ENCODE measurements around the gene S100PBP.

Gene S100PBP

DNA sequence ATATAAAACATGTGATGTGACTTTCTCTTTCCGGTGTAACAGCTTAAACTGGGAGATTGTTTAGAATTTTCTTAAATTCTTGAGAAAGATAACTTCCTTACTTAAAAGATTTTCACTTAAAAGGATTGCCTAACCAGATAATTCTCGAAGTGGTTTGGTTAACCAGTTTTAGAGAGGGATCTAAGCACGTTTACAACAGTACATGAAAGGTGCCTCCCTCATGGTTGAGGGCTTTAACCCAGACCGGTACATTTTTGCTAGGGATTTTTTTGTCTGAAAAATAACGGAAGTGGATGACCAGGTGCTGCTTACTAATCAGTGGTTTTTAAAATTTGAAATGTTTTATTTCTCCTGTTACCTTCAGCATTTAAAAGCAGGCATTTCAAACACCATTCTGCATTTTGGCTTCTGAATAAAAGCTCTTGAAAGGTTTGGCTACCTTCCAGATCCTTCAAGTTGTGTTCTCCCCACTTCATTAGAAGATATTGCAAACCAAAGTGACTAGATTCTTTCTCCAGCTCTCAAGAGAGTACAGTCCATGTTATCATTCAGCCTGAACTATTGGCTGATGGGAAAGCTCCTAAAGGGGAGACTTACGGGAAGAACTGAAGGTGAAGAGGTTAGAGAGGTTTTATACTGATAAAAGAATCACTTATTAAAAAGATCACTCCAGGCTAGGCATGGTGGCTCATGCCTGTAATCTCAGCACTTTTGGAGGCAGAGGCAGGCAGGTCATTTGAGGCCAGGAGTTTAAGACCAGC is 12.8 kb downstream of the S100PBP start:
- no peak for DNase-seq

DNA sequence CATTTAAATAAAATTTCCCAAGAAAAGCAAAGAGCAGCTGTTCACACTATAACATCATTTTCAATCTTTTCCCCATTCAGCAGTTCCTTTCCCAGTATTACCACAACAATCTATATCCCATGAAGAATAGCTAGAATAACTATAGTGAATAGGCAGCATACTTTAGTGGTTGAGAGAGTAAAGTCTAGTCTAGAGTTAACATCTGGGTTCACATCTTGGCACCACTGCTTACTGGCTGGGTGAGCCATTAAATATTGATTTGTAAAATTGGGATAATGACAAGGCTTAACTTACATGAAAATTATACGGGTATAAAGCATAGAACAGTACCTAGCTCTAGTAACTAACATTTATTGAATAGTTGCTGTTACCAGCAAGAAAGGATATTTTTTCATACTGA is 14.4 kb downstream of the S100PBP start:
- DNase-seq = no peak

DNA sequence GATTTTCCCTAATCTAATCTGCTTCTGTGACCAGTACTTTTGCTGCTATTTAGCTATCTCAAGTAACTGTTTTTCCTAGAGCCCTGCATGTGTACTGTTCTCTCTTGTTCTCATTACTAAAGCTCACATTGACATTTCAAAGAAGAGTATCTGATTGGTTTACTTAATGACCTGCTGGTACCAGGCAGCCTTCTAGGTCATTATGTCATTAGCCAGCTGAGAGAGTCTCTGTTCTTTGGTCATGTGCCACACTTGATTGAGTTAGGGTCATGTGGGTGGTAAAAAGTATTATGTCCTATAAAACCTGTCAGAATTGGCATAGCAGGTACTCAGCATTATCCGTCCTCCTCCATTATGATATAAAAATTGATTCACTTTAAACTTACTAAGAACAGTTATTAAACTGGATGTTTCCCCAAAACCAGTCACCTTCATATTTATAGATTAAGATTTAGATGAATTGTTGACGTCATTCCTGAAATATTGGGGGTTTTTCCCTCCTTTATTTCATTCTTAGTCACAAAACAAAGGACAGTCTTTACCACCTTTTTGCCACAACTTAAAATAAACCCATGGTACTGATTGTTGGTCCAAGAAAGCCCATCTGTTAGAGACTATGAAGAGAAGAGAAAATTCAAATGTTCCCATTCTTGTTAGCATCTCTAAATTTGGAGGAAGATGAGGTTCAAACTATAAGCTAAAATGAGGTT is 31.1 kb downstream of the S100PBP start:
- DNase-seq = no peak

DNA sequence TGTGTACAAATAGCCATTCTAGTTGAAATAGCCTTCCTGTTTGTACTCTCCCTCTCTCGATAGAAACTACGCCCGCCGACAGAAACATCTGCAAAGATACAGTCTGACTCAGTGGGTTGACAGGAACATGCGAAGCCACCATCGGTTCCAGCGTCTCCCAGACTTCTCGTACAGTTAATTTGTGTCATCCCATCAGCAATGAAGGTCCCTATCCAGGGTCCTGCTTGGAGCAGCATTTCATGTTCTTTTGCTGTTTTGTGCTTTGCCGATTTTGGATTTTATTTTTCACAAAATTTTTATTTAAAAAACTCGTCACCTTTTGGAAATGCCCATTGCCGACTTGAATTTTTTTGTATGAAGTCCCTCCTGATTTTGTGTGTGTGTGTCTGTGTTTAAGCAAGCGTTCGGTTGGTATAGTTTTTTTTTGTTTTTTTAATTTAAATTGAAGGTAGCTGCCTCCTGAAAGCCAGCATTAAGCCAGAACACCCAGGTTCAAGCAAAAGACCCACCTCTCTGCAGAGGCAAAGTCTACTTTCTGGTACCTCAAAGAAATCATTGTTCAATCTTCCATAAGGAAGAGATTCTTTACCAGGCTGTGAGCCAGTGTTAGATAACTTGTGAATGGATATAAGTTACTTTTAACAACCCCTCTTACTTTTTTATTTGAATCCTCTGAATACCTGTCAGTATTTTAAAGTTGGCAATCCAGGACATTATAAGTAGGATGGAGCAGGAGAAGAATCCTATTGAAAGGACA is 38.6 kb downstream of the S100PBP start:
- no peak for DNase-seq

DNA sequence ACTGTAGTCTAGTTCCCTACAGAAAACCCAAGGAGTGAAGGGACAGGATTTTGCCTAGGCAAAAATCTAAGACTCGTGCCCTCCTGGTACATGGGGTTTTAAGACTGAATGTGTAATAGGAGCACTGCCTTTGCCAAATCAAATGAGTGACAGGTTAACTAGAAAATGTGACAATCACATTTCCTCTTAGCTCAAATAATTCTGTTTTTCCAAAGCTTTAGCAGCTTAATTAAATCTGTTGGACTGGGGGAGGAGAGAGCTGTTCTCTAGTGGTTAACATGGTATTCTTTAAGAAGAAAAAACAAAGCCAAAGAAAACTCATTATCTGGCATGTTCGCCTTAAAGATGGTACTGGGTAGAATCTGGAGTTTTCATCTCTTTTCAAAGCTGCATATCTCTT is 40.7 kb downstream of the S100PBP start:
- DNase-seq = no peak

DNA sequence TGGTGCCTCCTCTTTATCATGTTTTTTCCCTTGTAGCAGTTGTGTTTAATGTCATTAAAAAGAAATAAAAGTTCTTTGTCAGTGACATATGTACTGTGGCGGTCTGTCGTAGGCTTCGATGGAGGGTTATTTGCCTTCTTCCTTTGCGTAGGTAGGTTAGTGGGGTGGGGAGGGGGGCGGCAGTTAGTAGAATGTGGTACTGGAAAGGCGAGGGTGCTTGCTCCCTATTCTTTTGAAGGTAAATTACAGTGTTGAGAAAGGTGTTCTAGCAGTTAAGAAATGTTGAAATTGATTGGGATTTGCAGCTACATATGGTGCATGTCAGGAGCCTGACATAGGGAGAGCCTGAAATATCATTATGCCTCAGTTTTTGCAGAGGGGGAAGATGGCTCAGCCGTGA is 41.3 kb downstream of the S100PBP start:
- DNase-seq = no peak

DNA sequence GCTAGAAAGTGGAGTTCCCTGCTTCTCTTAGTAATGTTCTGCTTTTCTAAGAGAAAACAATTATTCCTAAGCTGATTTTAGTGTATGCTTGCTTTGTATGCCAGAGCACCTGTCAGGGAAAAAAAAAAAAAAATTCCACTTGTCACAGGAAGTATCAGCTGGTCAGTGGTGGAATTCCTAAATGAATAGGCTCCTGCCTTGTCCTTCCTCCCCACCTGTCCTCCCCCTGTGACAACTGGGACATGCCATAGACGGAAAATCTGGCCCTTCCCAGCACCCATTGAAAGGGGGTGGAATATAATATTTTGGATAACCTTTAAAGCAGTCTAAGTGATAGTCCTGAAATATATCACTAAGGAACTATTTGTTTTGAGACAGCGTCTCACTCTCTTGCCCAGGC is 42.5 kb downstream of the S100PBP start:
- DNase-seq = no peak

DNA sequence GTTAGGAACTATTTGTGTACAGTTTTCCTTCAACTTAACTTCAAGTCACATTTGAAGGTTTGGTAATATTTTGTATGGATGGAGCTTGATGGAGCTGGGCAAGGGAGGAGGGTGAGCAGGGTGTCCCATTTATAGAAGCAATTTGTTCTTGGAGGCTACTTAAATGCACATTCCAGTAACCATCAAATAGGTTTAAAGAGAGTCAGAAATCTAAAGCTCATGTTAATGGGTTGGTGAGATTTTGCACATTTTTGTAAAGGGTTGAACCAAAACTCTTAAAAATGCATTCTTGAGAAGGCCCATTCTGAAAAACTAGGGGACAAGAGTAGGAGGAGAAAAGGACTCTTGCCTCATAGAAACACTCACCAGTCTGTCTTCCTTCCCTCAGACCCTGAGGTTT is 43.1 kb downstream of the S100PBP start:
- no peak for DNase-seq

DNA sequence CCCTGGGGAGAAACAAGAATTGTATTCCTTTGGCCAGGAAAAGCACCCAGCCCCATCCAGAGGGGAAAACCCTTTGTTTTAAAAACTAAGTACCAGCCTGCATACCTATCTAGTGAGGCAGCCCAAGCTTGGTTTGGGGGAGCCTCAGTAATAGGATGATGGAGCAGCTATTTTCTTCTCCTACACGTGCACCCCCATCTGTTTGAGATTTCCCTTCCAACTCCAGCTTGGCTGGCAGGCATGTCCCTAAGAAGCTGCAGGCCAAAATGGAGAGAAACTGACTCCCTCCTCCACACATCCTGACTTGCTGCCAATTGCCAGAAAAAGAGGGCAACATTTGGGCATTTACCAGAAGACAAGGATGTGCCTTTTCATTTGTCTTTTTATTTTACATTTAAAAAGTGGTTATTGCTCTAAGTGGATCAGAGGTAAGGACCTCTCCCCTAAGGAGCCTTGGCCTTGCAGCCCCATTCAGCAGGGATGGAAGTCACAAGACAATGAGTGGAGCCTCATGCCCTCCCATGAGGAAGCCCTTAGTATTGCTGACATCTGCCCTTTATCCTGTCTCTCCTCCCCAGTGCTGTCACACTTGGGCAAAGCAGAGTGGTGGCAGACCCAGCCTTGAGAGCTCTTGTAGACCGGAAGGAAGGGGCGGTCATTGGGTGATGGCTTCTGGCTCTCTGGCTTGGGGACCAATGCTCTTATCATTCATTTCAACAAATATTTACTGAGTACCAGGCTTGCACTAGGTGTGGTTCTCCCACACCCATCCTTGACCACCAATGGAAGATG is 44.6 kb downstream of the S100PBP start:
- DNase-seq = no peak

DNA sequence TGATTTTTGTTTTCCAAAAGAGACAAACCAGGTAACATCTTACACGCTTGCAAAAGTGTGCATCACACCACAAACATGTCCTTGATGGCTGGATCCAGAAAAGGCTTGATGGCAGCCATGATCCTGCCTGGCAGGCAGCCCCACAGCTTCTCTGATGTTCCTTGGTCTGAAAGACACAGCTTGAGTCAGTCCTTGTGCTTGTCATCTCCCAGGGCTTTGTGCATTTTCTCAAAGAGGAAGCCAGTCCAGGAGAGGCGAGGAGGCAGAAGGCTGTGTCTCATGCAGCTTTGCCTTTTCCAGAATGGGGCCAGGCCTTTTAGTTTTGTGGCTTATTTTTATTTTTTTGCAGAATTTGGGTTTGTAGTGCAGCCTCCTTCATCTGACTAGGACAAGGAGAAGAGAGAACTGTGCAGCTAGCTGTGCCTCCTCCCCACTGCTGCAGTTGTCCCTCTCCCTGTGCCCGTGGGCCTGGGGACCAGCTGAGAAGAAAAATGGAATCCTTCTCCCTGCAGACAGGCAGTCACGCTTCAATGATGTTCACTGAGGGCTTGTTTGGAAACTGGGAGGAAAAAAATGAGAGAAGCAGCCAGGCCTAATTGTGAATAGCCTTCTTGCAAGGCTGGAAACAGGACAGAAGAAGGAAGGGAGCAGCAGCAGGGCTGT is 45.9 kb downstream of the S100PBP start:
- DNase-seq = no peak

DNA sequence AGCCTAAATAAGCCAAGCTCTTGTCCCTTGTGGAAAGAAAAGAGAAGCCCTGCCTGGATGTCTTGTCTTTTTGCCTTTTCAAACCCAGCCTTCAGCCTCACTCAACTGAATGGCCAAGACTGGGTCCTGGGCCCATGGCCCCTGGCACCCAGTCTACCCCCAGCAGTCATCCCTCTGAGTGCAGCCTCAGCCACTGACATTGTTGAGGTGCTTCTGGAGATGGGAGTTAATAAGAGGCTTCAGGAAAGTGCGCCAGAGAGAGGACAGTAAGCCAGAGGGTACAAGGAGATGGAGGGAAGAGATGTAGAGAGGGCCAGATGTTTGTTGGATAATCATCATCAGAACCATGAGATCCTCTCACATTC is 46.4 kb downstream of the S100PBP start:
- no peak for DNase-seq

DNA sequence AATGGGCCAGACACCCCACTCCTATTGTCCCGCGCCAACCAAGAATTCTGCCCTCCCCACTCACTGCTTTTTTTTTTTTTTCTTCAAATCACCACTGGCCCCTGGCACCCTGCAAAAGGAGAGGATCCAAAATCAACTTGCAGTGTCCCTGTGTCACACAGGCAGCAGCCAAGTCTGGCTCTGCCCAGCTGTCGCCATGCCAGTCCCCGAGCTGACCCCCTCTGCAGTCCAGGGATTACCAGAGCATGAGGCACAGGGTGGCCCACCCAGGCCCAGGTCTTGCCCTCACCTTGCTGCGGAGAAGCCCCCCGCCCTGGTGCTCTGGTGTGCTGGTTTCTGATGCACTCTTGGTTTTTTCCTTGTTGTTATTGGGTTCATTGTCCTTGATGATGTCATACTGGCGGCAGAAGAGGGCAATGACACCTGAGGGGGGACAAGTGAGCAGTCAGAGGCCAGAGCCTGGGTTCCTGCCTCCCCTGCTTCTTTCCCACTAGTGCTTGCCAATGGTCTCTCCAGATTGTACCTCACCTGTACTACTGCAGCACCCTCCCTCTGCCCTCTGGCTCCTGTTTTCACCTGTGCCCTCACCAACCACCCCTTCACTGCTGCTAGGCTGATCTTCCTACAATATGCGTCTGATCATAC is 47.0 kb downstream of the S100PBP start:
- DNase-seq = no peak

DNA sequence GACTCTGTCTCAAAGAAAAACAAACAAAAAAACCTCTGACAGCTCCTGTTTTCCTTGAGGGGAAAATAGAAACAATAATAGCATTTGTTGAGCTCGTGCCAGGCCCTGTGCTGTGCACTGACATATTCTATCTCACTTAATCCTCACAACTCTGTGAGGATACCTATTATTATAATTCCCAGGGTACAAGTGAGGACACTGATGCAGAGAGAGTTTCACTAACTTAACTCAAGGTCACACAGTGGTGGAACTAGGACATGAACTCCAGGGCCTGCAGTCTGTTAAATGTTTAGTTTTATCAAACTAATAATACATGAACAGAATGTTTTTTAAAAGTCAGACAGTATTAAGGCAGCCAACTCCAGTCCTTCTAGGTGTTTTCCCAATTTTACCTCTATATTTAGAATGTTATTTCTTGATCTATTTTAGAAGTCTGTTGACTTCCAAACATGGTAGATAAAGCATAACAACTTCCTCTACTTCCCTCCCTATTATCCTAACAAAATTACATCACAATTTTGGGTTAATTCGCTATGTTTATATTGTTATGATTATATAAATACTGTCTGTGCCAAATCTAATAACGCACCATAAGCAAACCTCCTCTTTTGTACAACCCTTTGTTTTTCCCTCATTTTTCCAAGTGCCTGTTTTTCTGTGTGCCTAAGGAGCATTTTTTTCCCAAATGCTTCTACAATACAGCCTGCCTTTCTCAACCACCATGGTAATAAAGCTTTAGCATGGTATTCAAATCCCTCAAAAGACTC is 48.4 kb downstream of the S100PBP start:
- DNase-seq = no peak

DNA sequence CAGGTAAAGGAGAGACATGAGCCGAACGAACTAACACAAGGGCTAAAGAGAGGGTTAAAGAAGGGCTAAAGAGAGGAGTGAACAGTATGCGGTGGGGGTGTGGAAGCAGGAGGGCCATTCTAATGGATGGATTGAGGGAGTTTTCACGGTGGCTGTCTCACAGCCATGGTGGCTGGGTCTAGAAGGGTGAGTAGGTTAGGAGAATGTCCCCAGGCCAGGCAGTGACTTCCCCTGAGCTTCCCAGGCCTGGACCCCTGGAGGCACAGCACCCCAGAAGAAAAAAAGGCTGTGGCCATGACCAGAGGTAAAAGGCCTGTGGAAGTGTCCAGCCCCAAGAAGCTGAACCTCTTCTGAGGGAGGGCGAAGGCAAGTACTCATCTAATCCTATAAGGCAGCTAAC is 49.7 kb downstream of the S100PBP start:
- DNase-seq = no peak

DNA sequence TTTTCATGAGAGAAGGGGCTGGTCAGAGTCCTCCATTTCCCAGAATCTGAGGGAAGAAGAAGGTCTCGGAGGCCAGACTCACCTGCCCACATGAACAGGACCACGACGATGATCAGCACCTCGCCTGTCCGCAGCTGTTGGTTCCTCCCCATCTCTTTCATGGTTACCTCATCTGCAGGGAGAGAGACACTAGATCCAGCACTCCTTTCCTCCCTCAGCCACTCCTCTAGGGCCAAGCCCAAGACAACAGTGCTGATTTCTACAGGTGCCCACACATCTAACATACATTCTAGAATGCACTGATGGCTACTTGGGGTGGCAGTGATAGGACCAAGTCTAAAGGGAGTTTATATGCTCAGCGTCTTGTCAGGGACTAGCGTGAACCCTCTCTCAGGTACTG is 50.2 kb downstream of the S100PBP start:
- no peak for DNase-seq

DNA sequence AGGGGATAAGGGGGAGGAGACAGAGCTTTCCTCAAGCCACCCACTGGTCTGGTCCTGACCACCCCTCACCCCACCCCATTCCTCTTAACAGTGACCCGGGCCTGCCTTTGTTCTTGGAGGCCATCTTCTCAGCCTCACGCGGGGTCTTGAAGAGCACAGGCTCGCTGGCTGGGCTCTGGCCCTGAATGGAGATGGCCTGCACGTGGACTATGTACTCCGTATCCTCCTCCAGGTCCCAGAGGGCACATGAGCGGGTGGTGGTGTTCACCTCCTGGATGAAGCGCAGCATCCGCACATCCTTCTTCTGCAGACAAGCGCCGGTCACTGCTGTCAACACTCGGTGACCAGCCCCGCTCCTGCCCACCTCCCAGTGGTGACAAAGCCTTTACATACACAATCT is 50.6 kb downstream of the S100PBP start:
- DNase-seq = no peak

DNA sequence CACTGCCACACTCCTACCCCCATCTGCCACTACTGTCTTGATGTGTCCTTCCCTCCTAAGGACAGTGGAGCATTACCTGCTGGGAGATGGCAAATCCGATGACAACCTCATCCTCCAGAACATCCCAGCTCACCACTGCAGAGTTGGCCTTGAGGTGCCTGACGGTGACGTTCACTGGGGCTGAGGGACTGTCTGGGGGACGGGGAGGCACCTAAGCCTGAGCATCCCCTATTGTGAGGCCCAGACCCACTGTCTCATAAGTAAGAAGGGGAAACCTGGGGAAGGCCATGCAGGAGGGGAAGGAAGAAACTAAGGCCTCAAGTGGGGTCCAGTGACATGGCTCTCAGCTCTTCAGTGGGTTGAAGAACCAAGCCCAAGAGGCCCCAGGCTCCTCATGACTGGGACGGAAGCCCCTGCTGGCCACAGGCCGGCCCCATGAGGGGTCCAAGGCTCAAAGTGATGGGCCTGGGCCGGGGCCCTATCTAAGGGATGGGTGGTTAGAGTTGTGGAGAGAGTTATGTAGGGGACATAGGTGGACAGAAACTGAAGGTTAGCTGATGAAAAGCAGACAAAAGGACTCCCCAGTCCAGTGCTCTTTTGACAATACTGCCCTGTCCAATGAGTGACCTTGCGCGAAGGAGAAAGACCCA is 51.5 kb downstream of the S100PBP start:
- no peak for DNase-seq

DNA sequence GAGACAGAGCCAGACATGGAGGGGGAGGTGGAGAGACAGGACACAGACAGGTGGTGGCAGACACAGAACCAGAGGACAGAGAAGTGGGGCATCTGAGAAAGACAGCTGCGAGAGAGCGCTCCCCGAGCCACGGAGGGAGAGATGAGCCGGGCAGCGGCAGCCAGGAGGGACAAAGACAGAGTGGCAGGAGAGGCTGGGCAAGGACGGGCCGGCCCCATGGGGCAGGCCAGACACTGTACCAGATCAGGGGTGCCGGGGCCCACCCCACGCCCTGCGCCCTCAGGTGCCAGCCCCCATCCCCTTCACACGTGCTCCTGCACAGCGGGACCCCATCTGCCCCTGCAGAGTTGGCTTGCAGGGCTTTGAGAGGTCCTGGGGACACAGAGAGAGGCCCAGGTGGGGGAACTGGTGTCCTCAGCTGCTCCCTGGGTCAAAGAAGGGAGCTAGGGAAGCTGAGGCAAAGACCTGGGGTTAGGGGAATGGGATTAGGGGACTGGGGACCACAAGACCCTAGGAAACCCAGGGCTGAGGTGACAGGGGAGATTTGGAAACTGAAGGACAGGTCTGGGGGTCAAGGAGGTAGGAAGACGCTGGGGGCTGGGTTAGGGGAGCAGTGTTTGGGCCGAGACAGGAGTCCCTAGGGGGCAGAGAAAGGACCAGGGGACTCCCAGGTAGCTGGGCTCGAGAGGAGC is 52.6 kb downstream of the S100PBP start:
- no peak for DNase-seq

DNA sequence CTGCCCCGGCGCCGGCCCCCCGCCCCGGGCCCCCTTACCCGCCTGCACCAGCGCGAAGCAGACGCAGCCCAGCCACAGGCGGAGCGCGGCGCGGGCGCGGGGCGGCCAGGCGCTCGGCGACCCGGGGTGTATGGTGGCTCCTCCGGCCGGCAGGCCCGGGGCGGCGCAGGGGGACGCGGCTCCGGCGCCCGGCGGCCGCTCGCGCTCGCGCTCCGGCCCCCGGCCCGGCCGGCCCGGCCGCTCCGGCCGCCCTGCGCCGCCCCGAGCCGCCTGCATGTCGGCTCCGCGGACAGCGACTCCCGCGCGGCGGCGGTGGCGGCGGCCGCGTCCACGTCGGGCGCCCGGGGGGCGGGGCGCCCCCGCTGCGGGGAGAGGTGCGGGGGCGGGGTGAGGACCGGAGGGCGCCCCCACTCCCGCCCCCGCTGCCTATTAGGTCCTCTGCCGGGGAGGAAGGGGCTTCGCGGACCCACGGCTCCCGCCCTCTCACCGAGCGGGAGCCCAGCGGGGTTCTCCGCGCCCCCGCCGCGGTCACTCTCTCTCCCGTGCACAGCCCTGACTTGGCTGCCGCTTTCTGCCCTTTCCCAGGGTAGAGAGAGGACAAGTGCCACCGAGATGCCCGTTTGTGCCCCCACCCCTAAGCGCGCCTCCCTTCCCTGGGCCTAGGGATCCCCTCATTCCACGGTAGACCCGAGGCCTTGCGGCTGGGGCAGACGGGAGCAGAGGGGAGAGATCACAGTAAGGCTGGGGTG is 53.3 kb downstream of the S100PBP start, which contains the start of gene FNDC5:
FNDC5 (minus strand) TSS at position 298 of the 749 bp plus-strand sequence.
- no peak for DNase-seq
